Breast epithelium (tissue), 4 donors: ENCODE data around the gene AHDC1. TPM values are rescaled to one million over a fixed set of nuclear protein-coding genes. Genes with fewer than 3 reads are reported as not detected.

Experiments
- DNase-seq, 2 donors: peaks; one replicate each; pipeline ENCODE4 v3.0.0-alpha.2; 2019; ENCODE audit warnings: low spot score in 2 of 2
- H3K27ac ChIP-seq, 2 donors: fragments of 200-600 bp; sonication (generic) in 1 of 2; one replicate each; pipeline ENCODE4 v1.5.1; 2016 to 2019; ENCODE audit warnings: mild to moderate bottlenecking in 1 of 2
- H3K27me3 ChIP-seq, 2 donors: fragments of 200-600 bp; sonication (generic) in 1 of 2; one replicate each; pipeline versions ENCODE4 v1.5.1 to v1.6.0; 2017 to 2019; ENCODE audit warnings: control low read depth in 1 of 2, mild to moderate bottlenecking in 1 of 2
- H3K36me3 ChIP-seq: fragments of 200-600 bp; one replicate; pipeline ENCODE4 v1.5.1; 2019
- H3K4me1 ChIP-seq, 2 donors: fragments of 200-600 bp; sonication (generic); one replicate each; pipeline ENCODE4 v1.5.1; 2016 to 2019; ENCODE audit warnings: control low read depth in 1 of 2
- H3K4me3 ChIP-seq, 3 donors: fragments of 200-600 bp; sonication (generic); 1 replicate in 2 of 3; 2 replicates in 1 of 3; pipeline ENCODE4 v1.5.1; 2016 to 2019; ENCODE audit warnings: mild to moderate bottlenecking in 3 of 3, moderate library complexity in 2 of 3
- H3K9me3 ChIP-seq, 2 donors: fragments of 200-600 bp; sonication (generic) in 1 of 2; one replicate each; pipeline ENCODE4 v1.5.1; 2016 to 2019; ENCODE audit warnings: control low read depth in 1 of 2
- POLR2A ChIP-seq: fragments of 450-650 bp; IDR thresholded peaks from one replicate; pipeline ENCODE4 v1.6.1; 2016; ENCODE audit warnings: antibody characterized with exemption, mild to moderate bottlenecking, moderate library complexity
- POLR2AphosphoS5 ChIP-seq, 3 donors: sonication (generic); formaldehyde crosslinking; IDR thresholded peaks; one replicate each; pipeline ENCODE4 v1.6.1; 2017; ENCODE audit warnings: antibody characterized with exemption in 3 of 3
- intact Hi-C: fragments of 100-400 bp; cut with DNase I; formaldehyde crosslinking; loops from one replicate; pipeline ENCODE4 v1.15.1; 2023; ENCODE audit warnings: low total_unique reads
- total RNA-seq, 3 donors: library from RNA; depleted of rRNA; stranded (reverse); fragments of >200 nt; gene quantifications; one replicate each; pipeline ENCODE4 v1.1.0, GENCODE V29; 2016
- TF ChIP-seq, protein P1 (sequence below), 3 donors: fragments of 450-650 bp; IDR thresholded peaks; one replicate each; pipeline ENCODE4 v1.5.1; 2016 to 2017; ENCODE audit warnings: antibody characterized with exemption in 3 of 3, mild to moderate bottlenecking in 3 of 3, moderate library complexity in 3 of 3

AHDC1 gene
- total RNA-seq, 3 donors from 2014 or later = 10.7 to 17.1 (median 15.4) TPM

DNA sequence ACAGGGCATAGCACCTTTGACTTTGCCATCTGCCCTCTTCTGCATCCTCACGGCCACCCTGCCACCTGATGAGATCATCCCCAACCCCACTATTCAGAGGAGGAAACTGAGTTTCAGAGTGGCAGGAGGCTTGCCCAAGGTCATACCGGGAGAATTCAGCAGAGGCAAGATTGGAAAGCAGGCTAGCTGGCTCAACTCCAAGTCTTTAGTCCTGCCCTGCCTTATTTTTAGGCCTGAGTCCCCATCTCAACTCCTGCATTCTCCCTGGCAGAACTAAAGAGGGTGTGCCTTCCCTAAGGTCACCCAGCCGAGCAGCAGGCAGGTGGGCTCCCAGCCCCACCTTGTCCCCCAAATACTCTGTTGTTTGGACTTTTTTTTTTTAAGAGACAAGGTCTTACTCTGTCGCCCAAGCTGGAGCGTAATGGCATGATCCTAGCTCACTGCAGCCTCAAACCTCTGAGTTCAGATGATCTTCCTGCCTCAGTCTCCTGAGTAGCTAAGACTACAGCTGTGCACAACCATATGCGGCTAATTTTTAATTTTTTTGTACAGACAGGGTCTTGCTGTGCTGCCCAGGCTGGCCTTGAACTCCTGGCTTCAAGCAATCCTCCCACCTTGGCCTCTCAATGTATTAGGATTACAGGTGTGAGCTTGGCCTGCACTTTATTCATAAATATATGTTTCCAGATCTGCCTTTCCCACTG is 44.8 kb upstream of the AHDC1 start:
- Histone ChIP-seq H3K4me1 (no peaks in the 10 kb centered on the region), H3K27ac (no peak overlapping the region), H3K9me3 (no peaks in the 10 kb centered on the region), H3K36me3 (no peaks in the 10 kb centered on the region), H3K27me3 (no peaks in the 10 kb centered on the region), H3K4me3 (no peak overlapping the region)
- intact Hi-C loops = no loop called here
- no peak for DNase-seq
- TF ChIP-seq POLR2A (no peak), POLR2AphosphoS5 (IDR thresholded peaks at IDR 0.05) (no peak)
- TF ChIP-seq, protein P1, sequence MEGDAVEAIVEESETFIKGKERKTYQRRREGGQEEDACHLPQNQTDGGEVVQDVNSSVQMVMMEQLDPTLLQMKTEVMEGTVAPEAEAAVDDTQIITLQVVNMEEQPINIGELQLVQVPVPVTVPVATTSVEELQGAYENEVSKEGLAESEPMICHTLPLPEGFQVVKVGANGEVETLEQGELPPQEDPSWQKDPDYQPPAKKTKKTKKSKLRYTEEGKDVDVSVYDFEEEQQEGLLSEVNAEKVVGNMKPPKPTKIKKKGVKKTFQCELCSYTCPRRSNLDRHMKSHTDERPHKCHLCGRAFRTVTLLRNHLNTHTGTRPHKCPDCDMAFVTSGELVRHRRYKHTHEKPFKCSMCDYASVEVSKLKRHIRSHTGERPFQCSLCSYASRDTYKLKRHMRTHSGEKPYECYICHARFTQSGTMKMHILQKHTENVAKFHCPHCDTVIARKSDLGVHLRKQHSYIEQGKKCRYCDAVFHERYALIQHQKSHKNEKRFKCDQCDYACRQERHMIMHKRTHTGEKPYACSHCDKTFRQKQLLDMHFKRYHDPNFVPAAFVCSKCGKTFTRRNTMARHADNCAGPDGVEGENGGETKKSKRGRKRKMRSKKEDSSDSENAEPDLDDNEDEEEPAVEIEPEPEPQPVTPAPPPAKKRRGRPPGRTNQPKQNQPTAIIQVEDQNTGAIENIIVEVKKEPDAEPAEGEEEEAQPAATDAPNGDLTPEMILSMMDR (IDR thresholded peaks at IDR 0.05) = no peak

DNA sequence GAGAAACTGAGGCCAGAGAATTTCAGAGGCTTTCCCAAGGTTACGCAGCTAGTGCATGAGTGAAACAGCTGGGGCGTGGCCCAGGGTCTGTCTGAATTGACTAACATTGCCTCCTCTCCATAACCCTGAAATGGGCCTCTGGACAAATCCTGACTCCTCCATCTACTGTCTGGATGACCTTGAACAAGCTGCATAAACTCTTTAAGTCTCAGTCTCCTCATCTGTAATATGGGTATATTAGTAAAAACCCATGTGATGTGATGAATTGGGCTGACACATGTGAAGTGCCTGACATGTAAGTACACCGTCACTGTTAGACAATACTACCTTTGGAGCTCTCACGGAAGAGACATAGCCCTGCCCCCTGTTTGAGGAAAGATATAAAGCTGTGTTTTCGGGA is 43.4 kb upstream of the AHDC1 start:
- Histone ChIP-seq H3K4me3 (no peak overlapping the region), H3K27me3 (no peaks in the 10 kb centered on the region), H3K9me3 (no peaks in the 10 kb centered on the region), H3K36me3 (no peaks in the 10 kb centered on the region), H3K4me1 (no peaks in the 10 kb centered on the region), H3K27ac (no peak overlapping the region)
- no peak for DNase-seq
- TF ChIP-seq POLR2AphosphoS5 (IDR thresholded peaks at IDR 0.05) = no peak
- TF ChIP-seq POLR2A = no peak
- TF ChIP-seq, protein P1 (IDR thresholded peaks at IDR 0.05) = no peak
- intact Hi-C loops = no loop called here

- DNase-seq = no peak
- H3K36me3 ChIP-seq = no peaks in the 10 kb centered on the region
- no peak overlapping the region for H3K27ac ChIP-seq
- no peaks in the 10 kb centered on the region for H3K9me3 ChIP-seq
- H3K4me3 ChIP-seq = no peak overlapping the region
- no peaks in the 10 kb centered on the region for H3K27me3 ChIP-seq
- TF ChIP-seq, protein P1 (IDR thresholded peaks at IDR 0.05) = no peak
- TF ChIP-seq POLR2A (no peak), POLR2AphosphoS5 (IDR thresholded peaks at IDR 0.05) (no peak)
- H3K4me1 ChIP-seq = no peaks in the 10 kb centered on the region
- intact Hi-C loops = no loop called here
Measured at GRCh38 chr1:27646676-27647075, 42.7 kb upstream of the AHDC1 start.

- no peaks in the 10 kb centered on the region for H3K9me3 ChIP-seq
- no peaks in the 10 kb centered on the region for H3K27me3 ChIP-seq
- H3K4me3 ChIP-seq = no peak overlapping the region
- intact Hi-C loops = no loop called here
- DNase-seq = no peak
- TF ChIP-seq POLR2A = no peak
- TF ChIP-seq POLR2AphosphoS5 (IDR thresholded peaks at IDR 0.05) = no peak
- TF ChIP-seq, protein P1 (IDR thresholded peaks at IDR 0.05) = no peak
- no peaks in the 10 kb centered on the region for H3K36me3 ChIP-seq
- no peaks in the 10 kb centered on the region for H3K4me1 ChIP-seq
- H3K27ac ChIP-seq = no peak overlapping the region
Measured at GRCh38 chr1:27645071-27645415, 41.1 kb upstream of the AHDC1 start.

GRCh38 chr1:27644369-27645070 is 40.6 kb upstream of the AHDC1 start:
- Histone ChIP-seq H3K36me3 (no peaks in the 10 kb centered on the region), H3K4me3 (no peak overlapping the region), H3K27ac (no peak overlapping the region), H3K9me3 (no peaks in the 10 kb centered on the region), H3K27me3 (no peaks in the 10 kb centered on the region), H3K4me1 (no peaks in the 10 kb centered on the region)
- TF ChIP-seq POLR2A = no peak
- TF ChIP-seq, protein P1 (IDR thresholded peaks at IDR 0.05) = no peak
- no peak for TF ChIP-seq POLR2AphosphoS5 (IDR thresholded peaks at IDR 0.05)
- intact Hi-C loops = no loop called here
- DNase-seq = no peak
